HG03439 (cell line): ENCODE results near the gene DR1.

ENCODE experiments used
- ATAC-seq: cut with Tn5 transposase; IDR thresholded peaks from one replicate; pipeline ENCODE4 v1.9.1; 2021; ENCODE audit warnings: mild to moderate bottlenecking, moderate library complexity; ENCODE audit not compliant: unreplicated experiment

Gene DR1

DNA sequence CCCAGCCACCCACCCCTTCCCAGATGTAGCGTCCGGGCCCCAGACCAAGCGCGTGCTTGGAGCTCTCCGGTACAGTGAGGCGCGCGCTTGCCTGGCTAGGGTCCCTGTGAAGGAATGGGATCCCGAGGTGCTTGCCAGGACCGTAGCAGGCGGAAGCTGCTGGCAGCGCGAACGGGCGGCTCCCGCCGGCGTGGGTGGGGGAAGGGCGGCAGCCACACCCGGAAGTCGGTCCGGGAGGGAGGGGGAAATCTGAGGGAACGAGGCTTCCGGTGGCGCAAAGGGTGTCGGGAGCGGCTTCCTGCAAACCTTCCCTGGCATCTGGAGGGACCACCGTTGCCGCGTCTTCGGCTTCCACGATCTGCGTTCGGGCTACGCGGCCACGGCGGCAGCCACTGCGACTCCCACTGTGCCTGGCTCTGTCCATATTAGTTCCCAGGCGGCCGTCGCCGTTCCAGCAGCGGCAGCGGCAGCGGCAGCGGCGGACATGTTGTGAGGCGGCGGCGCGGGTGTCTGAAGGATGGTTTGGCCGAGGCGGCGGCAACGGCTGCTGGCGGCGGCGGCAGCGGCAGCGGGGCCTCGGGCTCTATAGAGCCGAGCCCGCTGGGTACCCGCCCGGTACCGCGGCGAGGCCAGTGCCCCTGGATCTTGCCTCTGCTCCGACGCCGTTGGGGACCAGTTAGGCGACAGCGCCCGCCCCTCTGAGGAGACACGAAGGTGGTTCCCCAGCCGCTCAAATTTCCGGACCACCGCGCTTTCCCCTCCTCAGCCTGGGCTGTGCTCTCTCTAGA is at the start of gene DR1:
Gene DR1 (plus strand): TSS at position 275 of the 788 bp plus-strand sequence. CDS start 739 bp downstream, outside the sequence.
- peak; percentile 79 for ATAC-seq

DNA sequence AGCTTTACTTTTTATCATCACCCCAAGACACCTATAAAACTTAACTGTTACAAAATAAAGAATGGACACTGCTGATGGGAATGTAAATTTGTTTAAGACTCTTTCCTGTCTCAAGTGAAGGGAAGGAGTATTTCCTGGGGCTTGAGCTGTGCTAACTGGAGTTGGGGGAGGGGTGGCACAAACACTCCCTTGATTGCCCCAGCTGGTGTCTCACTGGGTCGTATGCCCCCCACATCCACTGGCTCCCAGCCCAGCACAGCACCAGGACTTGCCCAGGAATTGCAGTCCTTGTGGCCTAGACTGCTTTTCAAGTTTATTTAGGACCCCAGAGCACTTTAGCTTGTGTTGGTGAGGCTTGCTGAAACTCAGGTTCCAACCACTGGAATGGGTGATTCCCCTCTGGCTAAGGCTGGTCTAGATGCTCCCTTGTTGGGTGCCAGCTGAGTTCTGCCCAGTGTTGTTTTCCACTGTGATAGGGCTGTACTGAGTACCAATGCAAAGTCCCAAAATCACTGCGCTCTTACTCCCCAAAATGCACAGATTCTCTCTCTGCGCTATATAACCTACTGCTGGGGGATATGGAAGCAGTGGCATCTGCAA is 49.1 kb upstream of the DR1 start:
- ATAC-seq = no peak

DNA sequence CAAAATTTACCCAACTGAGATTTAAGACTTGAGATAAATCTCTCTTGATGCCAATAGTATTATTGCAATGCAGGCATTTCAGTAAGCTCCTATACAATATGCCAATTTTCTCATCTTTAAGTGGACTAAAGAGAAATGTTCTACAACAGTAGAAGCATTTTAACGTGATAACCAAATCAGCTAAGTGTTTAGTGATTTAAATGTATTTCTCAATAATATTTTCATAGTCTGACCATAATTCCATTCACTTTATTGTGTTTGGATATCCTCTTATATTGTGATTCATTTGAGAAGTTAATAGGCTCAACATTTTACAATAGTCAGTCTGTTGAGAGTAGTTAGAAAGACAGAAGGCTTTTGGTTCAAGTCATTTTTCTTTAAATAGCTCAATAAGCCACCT is 44.6 kb upstream of the DR1 start:
- ATAC-seq = no peak

DNA sequence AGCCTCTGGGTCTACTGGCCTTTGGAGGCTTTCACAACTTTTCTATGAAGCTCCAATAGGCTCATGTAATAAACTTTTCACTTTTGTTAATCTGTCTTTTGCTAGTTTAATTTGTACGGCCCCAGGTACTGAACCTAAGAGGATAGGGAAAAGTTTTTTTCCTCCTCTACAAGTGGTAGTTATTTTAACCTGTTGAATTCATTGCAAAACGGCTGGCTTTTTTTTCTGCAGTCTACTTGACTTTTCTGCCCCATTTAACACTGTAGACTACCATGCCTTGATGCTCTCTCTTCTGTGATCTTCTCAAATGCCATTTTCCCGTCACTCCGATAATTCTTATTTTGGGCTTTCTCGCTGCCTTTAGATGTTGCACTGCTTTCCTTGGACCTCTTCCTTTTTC is 43.6 kb upstream of the DR1 start:
- ATAC-seq = no peak

DNA sequence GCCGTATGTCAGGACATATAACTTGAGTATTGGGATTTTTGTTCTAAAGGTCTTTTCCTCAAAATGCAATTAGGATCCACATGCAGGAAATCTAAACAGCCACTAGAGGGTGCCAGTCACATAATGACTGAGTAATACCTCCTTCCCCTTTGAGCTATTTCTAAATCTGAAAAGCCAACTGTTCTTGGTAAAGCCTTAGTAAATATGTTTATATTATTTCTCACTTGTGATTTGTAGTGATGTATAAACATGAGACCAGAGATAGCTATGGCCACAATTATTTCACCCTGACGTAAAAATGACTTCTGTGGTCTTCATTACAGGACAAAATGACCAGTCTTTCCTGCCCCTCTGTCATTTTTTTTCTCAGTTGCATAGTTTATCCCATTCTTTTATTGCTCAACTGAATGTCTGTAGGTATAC is 41.0 kb upstream of the DR1 start:
- ATAC-seq = peak; percentile 54

DNA sequence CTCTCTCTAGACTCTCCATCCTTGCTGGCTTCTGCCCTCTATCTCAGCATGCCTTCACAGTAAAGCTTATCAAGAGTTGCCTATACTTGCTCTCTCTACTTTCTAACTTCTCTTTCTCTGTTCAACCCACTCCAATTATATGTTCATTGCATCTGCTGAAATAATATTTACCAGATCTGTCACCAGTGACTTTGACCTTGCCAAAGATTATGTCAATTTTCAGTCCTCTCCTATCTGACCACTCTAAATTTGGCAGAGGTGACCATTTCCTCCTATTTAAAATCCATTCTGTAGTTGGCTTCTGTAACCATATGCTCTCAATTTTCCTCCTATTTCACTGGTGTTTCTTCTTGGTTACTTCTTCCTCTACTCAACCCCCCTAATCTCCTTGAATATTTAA is 38.8 kb upstream of the DR1 start:
- ATAC-seq = no peak

DNA sequence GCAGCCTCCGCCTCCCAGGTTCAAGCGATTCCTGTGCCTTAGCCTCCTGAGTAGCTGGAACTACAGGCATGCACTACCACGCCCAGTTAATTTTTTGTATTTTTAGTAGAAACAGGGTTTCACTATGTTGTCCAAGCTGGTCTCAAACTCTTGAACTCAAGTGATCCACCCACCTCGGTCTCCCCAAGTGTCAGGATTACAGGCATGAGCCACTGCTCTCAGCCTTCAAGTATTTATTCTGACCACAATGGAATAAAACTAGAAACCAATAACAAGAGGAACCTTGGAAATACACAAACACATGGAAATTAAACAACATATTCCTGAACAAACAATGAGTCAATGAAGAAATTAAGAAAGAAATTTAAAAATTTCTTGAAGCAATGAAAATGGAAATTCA is 32.7 kb upstream of the DR1 start:
- no peak for ATAC-seq

DNA sequence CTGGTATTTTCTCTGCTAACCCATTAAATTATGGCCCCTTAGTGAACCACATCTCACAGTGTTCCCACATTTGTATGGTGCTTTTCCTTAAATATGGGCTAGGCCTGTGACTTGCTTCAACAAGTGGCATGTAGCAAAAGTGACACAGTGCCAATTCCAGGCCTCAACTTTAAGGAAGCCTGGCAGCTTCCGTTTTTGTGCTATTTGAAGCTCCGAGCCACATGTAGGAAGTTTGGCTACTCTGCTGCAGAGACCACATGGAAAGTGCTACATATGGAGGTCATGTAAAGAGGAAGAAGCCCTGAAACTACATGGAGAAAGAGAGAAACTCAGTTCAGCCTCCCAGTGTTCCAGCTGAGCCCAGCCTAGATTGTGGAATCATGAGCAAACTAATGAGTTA is 28.5 kb upstream of the DR1 start:
- no peak for ATAC-seq

DNA sequence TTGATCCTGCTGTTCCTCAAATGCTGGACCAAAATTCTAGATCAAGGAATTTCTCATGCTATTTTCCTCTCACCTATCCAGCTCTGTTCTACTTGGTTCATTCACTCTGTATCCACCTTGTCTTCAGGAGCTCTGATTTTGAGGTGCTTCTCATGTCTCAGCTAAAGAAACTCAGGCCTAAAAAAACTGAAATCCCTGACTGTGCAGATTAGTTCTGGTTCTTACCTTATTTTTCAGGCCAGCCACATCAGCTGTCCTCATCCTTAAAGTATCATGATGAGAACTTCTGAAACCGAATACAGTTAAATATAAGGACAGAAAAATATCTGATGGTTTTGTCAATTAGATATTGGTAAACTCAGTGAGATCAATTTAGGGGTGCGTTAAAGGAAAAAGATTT is 27.8 kb upstream of the DR1 start:
- ATAC-seq = no peak

DNA sequence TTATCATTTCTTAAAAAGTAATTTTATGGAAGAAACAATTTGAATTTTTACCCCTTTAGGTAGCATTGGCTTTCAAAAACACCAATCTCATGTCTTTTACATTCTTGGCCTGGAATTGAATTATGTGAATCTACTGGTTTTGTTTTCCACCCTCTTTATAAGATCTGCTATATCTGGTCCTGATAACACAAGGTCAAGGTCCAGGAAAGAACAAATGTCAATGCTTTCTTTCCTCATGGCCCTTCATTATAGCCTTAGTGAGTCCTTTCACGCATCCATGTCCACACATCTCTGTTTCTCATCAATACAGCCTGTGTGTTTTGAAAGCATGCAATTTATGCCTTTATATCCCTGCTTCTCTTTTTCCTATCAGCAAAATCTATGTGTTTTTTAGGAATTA is 24.0 kb upstream of the DR1 start:
- no peak for ATAC-seq

DNA sequence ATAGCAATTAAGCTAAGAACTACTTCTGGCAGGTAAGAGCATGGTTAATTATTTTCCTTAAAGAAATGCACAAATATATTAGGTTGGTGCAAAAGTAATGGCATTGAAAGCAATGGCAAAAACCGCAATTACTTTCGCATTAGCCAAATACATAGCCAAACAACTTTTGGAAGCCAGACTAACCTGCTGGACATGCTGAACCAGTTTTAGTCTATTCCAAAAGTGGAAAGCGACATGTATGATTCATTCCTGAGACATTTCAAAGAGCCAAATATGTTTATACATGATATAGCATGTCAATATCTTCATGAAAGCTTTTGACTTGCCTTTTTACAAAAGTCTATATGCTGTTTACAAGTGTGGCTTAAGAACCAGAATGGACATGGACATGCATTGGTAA is 23.4 kb upstream of the DR1 start:
- ATAC-seq = no peak

DNA sequence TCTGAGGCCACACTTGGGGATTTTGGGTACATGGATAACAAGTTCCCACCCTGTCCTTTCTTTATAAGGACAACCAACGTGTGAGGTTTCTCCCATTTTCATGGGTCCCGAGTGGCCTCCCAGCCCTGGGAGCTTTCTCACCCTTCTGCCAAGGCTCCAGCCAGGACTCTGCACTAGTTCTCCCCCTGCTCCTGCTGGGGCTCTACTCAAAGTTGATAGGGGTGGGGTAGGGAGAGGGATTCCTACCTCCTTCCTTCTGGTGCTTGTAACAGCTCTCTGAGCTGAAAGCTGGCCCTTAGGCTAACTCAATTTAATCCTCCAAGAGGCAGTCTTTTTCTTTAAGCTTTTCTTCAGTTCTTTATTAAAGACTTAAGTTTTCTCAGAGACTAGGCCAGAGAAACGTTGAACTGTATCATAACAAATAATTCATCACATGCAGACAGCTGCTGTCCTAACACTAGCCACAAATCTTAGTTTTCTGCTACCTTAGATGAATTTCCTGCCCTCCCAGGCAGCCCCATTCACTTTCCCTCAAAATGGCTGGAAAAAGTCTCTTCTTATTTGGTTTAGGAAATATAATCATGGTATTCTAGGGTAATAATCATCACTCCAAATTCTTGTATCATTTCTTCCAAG is 22.4 kb upstream of the DR1 start:
- ATAC-seq = no peak

DNA sequence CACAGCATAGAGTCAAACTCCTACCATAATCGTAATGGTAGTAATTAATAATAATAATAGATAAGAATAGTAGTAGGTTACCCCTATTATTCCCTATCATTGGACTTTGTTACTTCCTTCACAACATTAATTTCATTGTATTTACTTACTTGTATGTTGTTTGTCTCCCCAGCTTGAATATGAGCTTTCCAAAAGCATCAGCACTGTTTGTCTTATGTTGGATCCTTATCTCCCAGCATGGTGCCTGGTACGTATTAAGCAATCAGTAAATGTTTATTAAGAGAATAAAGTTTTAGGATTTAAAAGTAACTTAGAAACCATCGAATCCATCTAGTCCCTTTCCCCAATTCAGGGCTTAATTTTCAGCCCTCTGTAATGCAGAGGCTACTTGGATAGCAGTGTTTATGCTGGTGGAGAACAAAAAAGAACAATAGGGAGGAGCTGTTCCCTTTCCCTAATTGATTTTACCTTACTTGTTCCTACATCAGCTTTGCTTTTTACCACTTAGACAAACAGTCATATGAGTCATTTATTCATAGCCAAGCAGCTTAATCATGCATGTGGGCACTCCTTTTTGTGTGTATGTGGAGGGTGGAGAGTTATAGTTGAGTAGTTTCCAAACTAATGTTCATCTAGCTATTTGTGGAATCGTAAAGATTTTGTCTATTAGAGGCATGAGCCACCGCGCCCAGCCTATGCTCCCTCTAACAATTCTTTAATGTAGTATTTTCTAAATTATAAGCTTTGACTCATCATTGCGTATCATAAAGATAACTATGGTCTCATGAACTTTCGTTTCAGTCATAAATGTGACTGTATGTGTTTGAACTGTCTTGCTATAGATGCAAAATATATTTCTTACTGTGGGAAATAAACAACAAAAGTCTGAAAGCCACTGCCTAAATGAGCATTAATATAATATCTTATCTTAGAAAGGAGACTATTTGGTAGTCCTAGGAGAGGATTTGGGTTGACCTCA is 20.9 kb upstream of the DR1 start:
- ATAC-seq = no peak

DNA sequence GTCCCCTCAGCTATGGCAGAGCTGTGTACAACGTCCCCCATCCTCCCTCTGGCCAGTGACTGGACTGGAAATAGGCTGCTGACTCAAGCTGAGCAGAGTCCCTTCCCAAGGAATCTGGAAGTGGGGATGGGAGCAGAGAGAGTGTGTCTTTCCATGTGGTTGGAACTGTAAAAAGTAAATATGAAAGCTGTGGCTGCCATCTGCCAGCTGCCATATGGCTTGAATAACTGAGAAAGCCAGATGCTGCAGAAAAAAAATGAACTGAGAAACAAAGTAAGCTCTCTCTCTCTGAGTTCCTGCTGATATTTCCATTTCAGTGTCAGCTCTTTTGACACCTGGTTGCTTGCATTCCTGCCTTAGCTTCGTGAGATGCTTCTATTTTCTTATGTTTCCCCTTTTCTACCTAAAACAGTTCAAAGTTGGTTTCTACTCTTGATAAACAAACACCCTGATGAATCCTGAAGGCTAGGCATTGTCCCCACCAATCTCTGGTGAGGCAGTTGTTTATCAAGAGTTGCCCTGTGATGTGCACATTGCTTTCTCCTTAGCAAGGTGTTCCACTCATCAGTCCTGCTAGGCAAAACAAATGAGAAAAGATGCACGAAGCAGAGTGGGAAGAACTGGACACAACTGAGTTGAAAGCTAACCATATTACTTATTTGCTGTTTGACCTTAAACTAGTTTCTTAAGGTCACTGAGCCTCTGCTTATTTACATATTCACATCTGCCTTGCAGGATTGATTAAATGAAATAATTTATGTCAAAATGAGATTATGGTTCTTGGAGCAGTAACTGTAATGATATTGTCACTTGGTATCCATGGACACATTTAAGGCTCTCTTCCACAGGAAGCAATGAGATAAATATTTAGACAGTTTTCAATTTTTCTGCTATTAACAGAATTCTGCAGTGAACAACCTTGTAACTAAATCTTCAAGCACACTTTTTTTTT is 16.6 kb upstream of the DR1 start:
- ATAC-seq = no peak

DNA sequence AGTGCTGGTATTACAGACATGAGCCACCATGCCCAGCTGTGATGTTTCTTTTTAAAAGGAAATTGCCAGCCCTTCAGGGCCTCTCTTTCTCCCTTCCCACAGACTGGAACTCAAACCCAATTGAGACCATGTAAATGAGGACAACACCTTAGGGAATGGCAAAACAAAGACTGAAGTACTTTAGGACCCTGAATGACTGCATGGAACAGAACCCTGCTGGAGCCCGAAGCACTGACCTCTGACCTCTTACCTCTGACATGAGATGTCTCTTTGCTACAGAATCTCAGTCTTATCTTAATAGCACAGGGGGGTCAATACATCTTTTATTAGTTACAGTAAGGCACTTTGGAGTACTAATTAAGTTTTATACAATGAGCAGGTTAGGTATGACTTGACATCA is 15.5 kb upstream of the DR1 start:
- ATAC-seq = no peak

DNA sequence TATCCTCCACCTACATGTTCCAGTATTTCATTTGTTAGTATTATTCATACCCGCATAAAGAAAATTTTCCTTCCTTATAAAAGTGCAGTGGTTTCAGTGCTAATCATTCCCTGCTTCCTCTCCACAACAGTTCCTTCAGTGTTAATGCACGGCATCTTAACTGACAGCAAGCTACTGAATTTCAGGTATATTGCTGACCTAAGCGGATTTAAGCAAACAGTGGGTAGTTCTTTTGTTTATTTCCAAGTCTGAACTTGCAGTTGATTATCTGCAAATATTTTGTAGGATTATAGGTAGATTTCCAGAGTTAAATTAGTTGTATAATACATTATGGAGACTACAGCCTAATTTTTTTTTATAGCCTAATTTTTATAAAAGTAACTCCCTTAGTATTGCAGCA is 15.1 kb upstream of the DR1 start:
- ATAC-seq = no peak

DNA sequence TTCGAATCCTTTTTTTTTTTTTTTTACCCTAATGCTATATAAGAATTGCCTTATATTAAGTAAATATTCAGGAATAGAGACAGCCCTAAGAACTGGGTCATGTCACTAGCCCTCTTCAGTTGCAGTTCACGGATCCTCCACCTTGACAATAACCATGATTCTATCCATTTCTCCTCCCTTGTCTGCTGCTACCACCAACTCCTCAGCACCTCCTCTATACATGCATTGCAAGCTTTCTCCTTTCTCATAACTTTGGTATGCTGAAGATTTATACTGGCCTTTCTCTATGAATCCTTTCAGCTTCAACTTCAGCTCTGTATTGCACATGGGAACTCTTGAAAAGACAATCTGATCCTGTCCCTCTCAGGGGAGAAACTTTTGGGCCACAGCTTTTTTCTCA is 14.3 kb upstream of the DR1 start:
- ATAC-seq = no peak

DNA sequence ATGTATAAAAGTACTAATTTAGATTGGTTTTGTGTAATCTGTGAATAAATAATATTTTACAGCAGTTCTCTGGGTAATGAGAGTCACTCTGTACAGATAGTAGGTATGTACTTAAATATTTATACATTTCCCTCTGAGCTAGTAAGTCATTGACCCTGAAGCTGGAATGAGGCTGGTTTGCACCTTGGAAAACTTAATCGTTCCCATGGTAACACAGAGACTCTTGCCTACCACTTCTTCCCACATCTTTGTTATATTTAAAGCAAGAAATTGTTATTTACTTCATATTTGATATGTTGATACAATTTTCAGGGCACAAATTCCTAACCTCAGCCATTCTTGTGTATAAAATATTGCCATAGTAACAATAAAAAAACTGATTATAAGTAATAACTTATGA is 13.3 kb upstream of the DR1 start:
- no peak for ATAC-seq

DNA sequence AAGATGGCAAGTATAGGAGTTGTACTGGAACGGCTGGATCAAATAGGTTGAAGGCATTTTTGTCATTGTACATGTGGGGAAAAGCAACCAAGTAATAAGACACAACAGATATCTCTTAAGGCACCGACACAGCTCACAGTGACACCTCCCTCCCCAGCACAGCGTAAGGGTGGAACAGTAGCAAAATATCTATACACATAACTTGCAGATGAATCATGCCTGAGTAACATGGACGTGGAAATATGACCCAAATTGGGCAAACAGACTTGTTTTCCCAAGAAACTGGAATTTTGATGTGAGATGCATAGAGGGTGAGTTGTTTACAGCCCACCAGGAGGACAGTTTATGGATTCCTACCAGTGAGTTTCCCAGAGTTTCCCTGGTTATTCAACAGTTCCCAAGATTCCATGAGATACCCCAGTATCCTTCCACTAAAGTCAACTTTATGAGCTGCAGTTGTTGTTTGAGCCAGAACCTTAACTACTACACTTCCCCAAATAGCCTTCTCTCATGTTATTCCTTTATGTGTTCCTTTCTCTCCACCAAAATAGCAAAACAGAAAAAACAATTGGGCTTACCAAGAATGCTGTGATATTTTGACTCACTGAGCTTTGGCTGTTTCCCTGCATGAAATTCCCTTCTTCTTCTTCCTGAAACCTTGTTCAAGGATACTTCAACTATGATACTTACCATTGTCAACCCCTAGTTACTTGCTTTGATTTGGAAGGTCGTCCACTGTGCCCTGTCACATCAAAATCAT is 7.1 kb upstream of the DR1 start:
- ATAC-seq = no peak
